Esophagus squamous epithelium (tissue), 4 donors: ENCODE measurements around the gene CPXM1.

ENCODE experiments used
- POLR2A ChIP-seq, 4 donors: fragments of 450-650 bp; IDR thresholded peaks; one replicate each; pipeline ENCODE4 v1.6.1; 2017; ENCODE audit warnings: antibody characterized with exemption in 4 of 4, mild to moderate bottlenecking in 4 of 4, moderate library complexity in 3 of 4
- TF ChIP-seq, protein P1 (sequence below), 6 experiments: fragments of 450-650 bp in 4 of 6; fragments of 200-600 bp in 2 of 6; sonication (generic) in 2 of 6; IDR thresholded peaks; one replicate each; pipeline ENCODE4 v1.5.1; 2016 to 2019; ENCODE audit warnings: antibody characterized with exemption in 6 of 6, mild to moderate bottlenecking in 4 of 6, moderate library complexity in 4 of 6

- TF ChIP-seq, protein P1, sequence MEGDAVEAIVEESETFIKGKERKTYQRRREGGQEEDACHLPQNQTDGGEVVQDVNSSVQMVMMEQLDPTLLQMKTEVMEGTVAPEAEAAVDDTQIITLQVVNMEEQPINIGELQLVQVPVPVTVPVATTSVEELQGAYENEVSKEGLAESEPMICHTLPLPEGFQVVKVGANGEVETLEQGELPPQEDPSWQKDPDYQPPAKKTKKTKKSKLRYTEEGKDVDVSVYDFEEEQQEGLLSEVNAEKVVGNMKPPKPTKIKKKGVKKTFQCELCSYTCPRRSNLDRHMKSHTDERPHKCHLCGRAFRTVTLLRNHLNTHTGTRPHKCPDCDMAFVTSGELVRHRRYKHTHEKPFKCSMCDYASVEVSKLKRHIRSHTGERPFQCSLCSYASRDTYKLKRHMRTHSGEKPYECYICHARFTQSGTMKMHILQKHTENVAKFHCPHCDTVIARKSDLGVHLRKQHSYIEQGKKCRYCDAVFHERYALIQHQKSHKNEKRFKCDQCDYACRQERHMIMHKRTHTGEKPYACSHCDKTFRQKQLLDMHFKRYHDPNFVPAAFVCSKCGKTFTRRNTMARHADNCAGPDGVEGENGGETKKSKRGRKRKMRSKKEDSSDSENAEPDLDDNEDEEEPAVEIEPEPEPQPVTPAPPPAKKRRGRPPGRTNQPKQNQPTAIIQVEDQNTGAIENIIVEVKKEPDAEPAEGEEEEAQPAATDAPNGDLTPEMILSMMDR (IDR thresholded peaks at IDR 0.05), result no peak
- TF ChIP-seq POLR2A (IDR thresholded peaks at IDR 0.05), result no peak
Observed at GRCh38 chr20:2839732-2840137, 39.3 kb upstream of the CPXM1 start.
